HL-60/S4 treated with retinoic acid at 250 ng/mL for 4 days and 3 days (cell line): ENCODE measurements around the gene GTF2F1.
"Not testable (repeated sequence)": the region's sequence is repeated elsewhere in the genome, so short reads cannot be mapped to it uniquely, and the experiment has no call there.

Experiments
- in situ Hi-C: fragments of 300-500 bp; cut with MboI; formaldehyde crosslinking; loops from 2 replicates; pipeline ENCODE4 v1.7.0; 2022; ENCODE audit warnings: low sequenced_read_pairs

Gene GTF2F1

DNA sequence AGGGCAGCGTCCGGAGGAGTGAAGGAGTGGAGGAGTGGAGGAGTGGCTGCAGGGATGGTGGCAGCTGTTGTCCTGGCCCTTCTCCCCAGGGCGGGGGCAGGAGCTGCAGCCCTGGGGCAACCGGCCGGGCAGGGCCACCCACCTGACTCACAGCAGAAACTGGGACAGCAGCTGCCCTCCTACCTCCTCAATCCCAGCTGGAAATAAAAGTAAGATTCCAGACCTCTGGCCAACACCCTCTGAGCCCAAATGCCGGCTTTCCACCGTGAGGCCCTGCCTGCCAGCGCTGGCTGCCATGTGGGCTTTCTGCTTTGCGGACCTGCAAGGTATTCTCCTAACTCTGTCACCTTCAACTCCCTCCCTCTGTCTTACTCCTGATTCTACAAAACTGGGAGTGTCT is 35.0 kb downstream of the GTF2F1 start:
- in situ Hi-C loops, result no loop called here

DNA sequence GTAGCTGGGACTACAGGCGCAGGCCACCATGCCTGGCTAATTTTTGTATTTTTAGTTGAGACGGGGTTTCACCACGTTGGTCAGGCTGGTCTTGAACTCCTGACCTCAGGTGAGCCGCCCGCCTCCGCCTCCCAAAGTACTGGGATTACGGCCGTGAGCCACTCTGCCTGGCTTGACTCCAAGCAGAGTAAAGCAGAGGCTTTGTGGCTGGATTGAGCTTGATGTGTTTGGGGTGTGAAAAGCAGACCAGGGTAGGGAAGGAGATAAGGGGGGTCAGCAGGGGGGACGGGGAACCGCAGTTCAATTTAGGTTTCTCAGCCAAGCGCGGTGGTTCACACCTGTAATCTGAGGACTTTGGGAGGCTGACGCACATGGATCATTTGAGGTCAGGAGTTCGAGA is 35.8 kb downstream of the GTF2F1 start:
- in situ Hi-C loops, result no loop called here

- in situ Hi-C loops, result not testable (repeated sequence)
These were observed 37.5 kb downstream of the GTF2F1 start for GRCh38 chr19:6355321-6356040.

DNA sequence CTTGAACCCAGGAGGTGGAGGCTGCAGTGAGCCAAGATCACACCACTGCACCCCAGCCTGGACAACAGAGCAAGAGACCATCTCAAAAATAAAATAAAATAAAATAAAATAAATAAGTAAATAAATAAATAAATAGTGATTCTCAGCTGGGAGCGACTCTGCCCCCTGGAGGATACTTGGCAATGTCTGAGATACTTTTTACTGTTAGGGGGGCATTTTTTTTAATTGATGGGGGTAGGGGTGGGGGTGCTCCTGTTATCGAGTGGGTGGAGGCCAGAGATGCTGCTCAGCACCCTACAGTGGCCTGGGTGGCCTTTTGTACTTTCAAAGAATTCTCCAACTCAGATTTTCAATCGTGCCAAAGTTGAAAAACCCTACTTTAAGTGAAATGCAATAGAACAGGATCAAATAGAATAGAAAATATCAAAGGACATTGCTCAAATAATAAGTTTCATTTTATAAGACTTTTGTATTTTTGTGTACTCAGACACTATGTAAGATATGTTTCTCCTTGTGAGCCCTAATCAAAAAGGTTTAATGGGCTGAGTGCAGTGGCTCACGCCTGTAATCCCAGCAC is 38.8 kb downstream of the GTF2F1 start:
- in situ Hi-C loops, result no loop called here

DNA sequence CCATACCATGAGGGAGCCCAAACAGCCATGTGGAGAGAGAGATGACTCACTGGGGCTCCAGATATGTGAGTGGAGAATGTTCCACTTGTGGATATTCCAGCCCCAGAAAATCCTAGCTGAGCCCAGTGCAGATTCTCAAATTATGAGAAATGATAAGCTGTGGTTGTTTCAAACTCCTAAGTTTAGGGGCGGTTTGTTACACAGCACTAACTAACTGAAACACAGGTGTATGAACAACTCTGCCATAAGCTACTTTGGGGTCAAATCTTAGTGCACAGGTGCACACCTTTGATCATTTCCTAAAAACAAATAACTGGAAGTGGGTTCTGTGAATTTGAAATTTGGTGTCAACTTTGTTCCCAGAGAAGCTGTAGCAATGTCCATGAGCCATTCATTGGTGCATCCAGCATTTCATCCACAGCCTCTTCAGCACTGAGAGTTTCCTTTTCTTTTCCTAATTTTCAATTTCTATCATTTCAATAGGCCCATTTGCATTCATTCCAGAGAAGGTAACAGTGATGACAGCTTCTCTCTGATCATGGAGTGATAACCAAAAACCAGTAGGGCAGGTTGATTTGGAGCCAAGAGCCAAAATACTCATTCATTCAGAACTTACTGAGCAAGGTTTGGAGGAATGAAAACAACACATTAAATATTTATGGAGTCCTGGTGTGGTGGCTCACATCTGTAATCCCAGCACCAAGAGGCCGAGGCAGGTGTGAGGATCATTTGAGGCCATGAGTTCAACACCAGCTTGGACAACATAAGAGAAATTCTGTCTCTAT is 40.4 kb downstream of the GTF2F1 start:
- in situ Hi-C loops, result no loop called here

DNA sequence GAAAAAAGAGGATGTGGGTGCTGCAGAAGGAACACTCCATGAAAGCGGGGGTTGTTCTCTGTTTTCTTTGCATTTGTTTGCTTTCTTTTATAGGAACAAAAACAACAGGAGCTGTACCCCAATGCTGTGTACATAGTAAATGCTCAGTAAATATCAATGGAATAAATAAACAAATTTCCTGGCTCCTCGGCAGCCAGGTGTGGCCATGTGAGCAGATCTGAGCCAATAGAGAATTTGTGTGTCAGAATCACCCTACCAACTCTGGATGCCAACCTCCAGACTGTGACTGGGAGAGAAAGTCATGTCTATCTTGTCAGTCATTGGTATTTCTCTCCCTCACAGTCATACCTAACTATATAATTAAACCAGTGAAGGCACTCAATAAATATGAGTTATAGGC is 42.3 kb downstream of the GTF2F1 start:
- in situ Hi-C loops, result no loop called here

GRCh38 chr19:6349271-6349670 is 43.7 kb downstream of the GTF2F1 start:
- in situ Hi-C loops, result not testable (repeated sequence)

DNA sequence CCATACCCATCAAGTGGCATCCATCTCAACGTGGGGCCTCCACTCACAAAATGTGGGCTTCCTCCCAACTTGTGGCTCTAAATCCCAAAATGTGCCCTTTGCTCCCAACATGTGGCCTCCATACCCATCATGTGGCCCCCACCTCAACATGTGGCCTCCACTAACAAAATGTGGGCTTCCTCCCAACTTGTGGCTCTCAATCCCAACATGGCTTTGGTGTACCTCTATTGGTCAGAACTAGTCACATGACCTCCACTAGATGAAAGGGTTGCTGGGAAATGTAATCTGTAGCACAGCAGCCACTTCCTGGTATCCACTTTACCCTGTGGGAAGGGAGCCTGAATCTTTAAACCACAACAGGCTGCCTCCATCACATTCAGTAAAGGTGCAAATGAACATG is 49.5 kb downstream of the GTF2F1 start:
- in situ Hi-C loops, result no loop called here

DNA sequence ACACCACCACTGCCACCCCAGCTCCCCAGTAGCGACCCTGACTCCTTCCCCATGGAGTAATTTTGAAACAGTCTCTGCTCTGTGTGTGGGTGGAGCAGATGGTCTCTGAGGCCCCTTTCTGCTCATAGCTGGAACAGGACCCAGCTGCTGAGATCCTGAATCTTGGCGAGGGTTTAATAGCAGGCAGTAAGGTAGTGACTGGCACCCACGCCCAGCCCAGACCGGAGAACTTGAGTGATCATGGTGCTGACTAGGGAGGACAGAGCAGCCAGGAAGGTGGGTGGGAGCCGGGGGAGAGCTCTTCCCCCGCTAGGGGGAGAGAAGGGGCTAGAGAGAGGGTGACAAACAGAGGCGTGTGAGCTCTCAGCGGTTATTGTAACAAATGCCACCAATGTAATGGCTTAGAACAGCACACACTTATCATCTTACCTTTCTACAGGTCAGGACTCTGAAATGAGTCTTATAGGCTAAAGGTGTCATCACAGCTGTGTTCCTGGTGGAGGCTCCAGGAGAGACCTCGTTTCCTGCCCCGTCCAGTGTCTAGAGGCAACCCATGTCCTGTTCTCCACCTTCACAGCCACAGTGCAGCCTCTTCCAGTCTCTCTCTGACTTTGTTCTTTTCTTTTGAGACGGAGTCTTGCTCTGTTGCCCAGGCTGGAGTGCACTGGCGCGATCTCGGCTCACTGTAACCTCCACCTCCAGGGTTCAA is 52.3 kb downstream of the GTF2F1 start:
- in situ Hi-C loops, result no loop called here

GRCh38 chr19:6334490-6335285 is 58.3 kb downstream of the GTF2F1 start:
- in situ Hi-C loops, result no loop called here

GRCh38 chr19:6333439-6333838 is 59.5 kb downstream of the GTF2F1 start, which contains the start of gene ACER1:
Gene ACER1, minus strand, starts transcription at chr19:6333612. Its CDS starts 61 bp downstream, at chr19:6333551.
- in situ Hi-C loops, result no loop called here
